LNCaP clone FGC (cell line): ENCODE results near the gene ARMC12.
"Not testable (repeated sequence)": the region's sequence is repeated elsewhere in the genome, so short reads cannot be mapped to it uniquely, and the experiment has no call there.

Experiments
- DNase-seq: peaks from one replicate; pipeline ENCODE4 v3.0.0-alpha.2; 2011; ENCODE audit warnings: low read depth
- H3K4me3 ChIP-seq: 2 replicates; pipeline ENCODE4 v1.5.1; 2011; ENCODE audit warnings: mild to moderate bottlenecking, low read depth, low read length, control low read depth
- CTCF ChIP-seq: IDR thresholded peaks from 2 replicates; pipeline ENCODE4 v1.5.1; 2012; ENCODE audit warnings: mild to moderate bottlenecking; ENCODE audit not compliant: control insufficient read depth, insufficient read depth; ENCODE audit errors: extremely low read depth

Gene ARMC12

GRCh38 chr6:35736982-35737412 is at the start of gene ARMC12:
Gene ARMC12, plus strand, starts transcription at chr6:35737032. Its CDS starts 77 bp downstream, at chr6:35737109.
- DNase-seq: no peak
- no peak for TF ChIP-seq CTCF
- no peak within 1 kb of the TSS for H3K4me3 ChIP-seq

GRCh38 chr6:35687658-35688604 is 48.9 kb upstream of the ARMC12 start:
- H3K4me3 ChIP-seq: peak overlapping the region; percentile 70
- DNase-seq: peak; percentile 61
- peak; percentile 29; the same call in 1 of the 2 replicates for TF ChIP-seq CTCF

GRCh38 chr6:35688605-35689322 is 48.1 kb upstream of the ARMC12 start, which contains the start of gene FKBP5:
Gene FKBP5, minus strand, starts transcription at chr6:35688915. Its CDS starts 46,091 bp downstream, at chr6:35642824.
- peak within 1 kb of the TSS; percentile 70 for H3K4me3 ChIP-seq
- TF ChIP-seq CTCF: no peak
- peak; percentile 62 for DNase-seq

GRCh38 chr6:35690006-35690405 is 46.8 kb upstream of the ARMC12 start:
- DNase-seq, H3K4me3 ChIP-seq: not testable (repeated sequence)

GRCh38 chr6:35690484-35690883 is 46.3 kb upstream of the ARMC12 start:
- DNase-seq: no peak
- H3K4me3 ChIP-seq: no peak overlapping the region
- no peak for TF ChIP-seq CTCF

GRCh38 chr6:35691027-35691824 is 45.6 kb upstream of the ARMC12 start:
- no peak overlapping the region for H3K4me3 ChIP-seq
- TF ChIP-seq CTCF: no peak
- DNase-seq: no peak
